Measurements from ENCODE around the gene UPK3A. TPM values are rescaled to one million over a fixed set of nuclear protein-coding genes. Genes with fewer than 3 reads are reported as not detected.
"Not testable (repeated sequence)": the region's sequence is repeated elsewhere in the genome, so short reads cannot be mapped to it uniquely, and the experiment has no call there.

Gene UPK3A
- total RNA-seq, 1 experiment from 2014 or later: not detected

GRCh38 chr22:45271667-45272201 is 13.0 kb upstream of the UPK3A start:
- in situ Hi-C loops (cut with HindIII; ENCODE audit: low pct_unique_long_range_greater_than_20kb, low sequenced_read_pairs): loop anchor here (10.0 kb wide), 1 partner anchor 283 kb away; no protein-coding TSS in a partner anchor
- DNase-seq (ENCODE audit: low read depth, low spot score): peak; percentile 71

- in situ Hi-C loops (cut with HindIII; ENCODE audit: low pct_unique_long_range_greater_than_20kb, low sequenced_read_pairs): loop anchor here (10.0 kb wide), 1 partner anchor 282 kb away; no protein-coding TSS in a partner anchor
These were observed 12.3 kb upstream of the UPK3A start for GRCh38 chr22:45272498-45272897.

GRCh38 chr22:45273452-45274075 is 11.2 kb upstream of the UPK3A start:
- in situ Hi-C loops (cut with HindIII; ENCODE audit: low pct_unique_long_range_greater_than_20kb, low sequenced_read_pairs): loop anchor here (10.0 kb wide), 1 partner anchor 281 kb away; no protein-coding TSS in a partner anchor
- DNase-seq (ENCODE audit: low read depth, low spot score): no peak

More at GRCh38 chr22:45272498-45272897, 12.3 kb upstream of the UPK3A start:
- DNase-seq (ENCODE audit: low read depth, low spot score): no peak

GRCh38 chr22:45276507-45277105 is 8.1 kb upstream of the UPK3A start:
- no peak for DNase-seq (ENCODE audit: low read depth, low spot score)
- in situ Hi-C loops (cut with HindIII; ENCODE audit: low pct_unique_long_range_greater_than_20kb, low sequenced_read_pairs): loop anchor here (10.0 kb wide), 1 partner anchor 278 kb away; no protein-coding TSS in a partner anchor

GRCh38 chr22:45277720-45278119 is 7.0 kb upstream of the UPK3A start:
- in situ Hi-C loops (cut with HindIII; ENCODE audit: low pct_unique_long_range_greater_than_20kb, low sequenced_read_pairs): loop anchor here (10.0 kb wide), 1 partner anchor 277 kb away; no protein-coding TSS in a partner anchor
- DNase-seq (ENCODE audit: low read depth, low spot score): not testable (repeated sequence)

- in situ Hi-C loops (cut with HindIII; ENCODE audit: low pct_unique_long_range_greater_than_20kb, low sequenced_read_pairs): loop anchor here (10.0 kb wide), 1 partner anchor 277 kb away; no protein-coding TSS in a partner anchor
- DNase-seq (ENCODE audit: low read depth, low spot score): no peak
These were observed 6.6 kb upstream of the UPK3A start for GRCh38 chr22:45278125-45278524.

- no peak for DNase-seq (ENCODE audit: low read depth, low spot score)
- in situ Hi-C loops (cut with HindIII; ENCODE audit: low pct_unique_long_range_greater_than_20kb, low sequenced_read_pairs): no loop called here
These were observed 4.2 kb upstream of the UPK3A start for GRCh38 chr22:45280587-45280980.

- no peak for DNase-seq (ENCODE audit: low read depth, low spot score)
- in situ Hi-C loops (cut with HindIII; ENCODE audit: low pct_unique_long_range_greater_than_20kb, low sequenced_read_pairs): no loop called here
These were observed 3.7 kb upstream of the UPK3A start for GRCh38 chr22:45281010-45281409.

- peak; percentile 22 for DNase-seq (ENCODE audit: low read depth, low spot score)
These were observed 712 bp downstream of the UPK3A start for GRCh38 chr22:45285263-45286058.

GRCh38 chr22:45286854-45287551 is 2.3 kb downstream of the UPK3A start:
- in situ Hi-C loops (cut with HindIII; ENCODE audit: low pct_unique_long_range_greater_than_20kb, low sequenced_read_pairs): no loop called here
- DNase-seq (ENCODE audit: low read depth, low spot score): no peak

More at GRCh38 chr22:45285263-45286058, 712 bp downstream of the UPK3A start:
- in situ Hi-C loops (cut with HindIII; ENCODE audit: low pct_unique_long_range_greater_than_20kb, low sequenced_read_pairs): no loop called here

- in situ Hi-C loops (cut with HindIII; ENCODE audit: low pct_unique_long_range_greater_than_20kb, low sequenced_read_pairs): no loop called here
- DNase-seq (ENCODE audit: low read depth, low spot score): peak; percentile 89
These were observed 5.7 kb downstream of the UPK3A start for GRCh38 chr22:45290410-45290936.

- no peak for DNase-seq (ENCODE audit: low read depth, low spot score)
- in situ Hi-C loops (cut with HindIII; ENCODE audit: low pct_unique_long_range_greater_than_20kb, low sequenced_read_pairs): no loop called here
These were observed 6.5 kb downstream of the UPK3A start for GRCh38 chr22:45291061-45291930.

- DNase-seq (ENCODE audit: low read depth, low spot score): no peak
- in situ Hi-C loops (cut with HindIII; ENCODE audit: low pct_unique_long_range_greater_than_20kb, low sequenced_read_pairs): no loop called here
These were observed 7.2 kb downstream of the UPK3A start for GRCh38 chr22:45291931-45292290.

- DNase-seq (ENCODE audit: low read depth, low spot score): no peak
- in situ Hi-C loops (cut with HindIII; ENCODE audit: low pct_unique_long_range_greater_than_20kb, low sequenced_read_pairs): no loop called here
These were observed 8.1 kb downstream of the UPK3A start for GRCh38 chr22:45292731-45293442.

- in situ Hi-C loops (cut with HindIII; ENCODE audit: low pct_unique_long_range_greater_than_20kb, low sequenced_read_pairs): no loop called here
- no peak for DNase-seq (ENCODE audit: low read depth, low spot score)
These were observed 9.3 kb downstream of the UPK3A start for GRCh38 chr22:45294030-45294429.

- in situ Hi-C loops (cut with HindIII; ENCODE audit: low pct_unique_long_range_greater_than_20kb, low sequenced_read_pairs); DNase-seq (ENCODE audit: low read depth, low spot score): not testable (repeated sequence)
These were observed 10.3 kb downstream of the UPK3A start for GRCh38 chr22:45295004-45295403.
